ENCODE measurements around the gene GRM8. TPM values are rescaled to one million over a fixed set of nuclear protein-coding genes. Genes with fewer than 3 reads are reported as not detected.
A peak's percentile ranks its signal among the peaks of the same experiment; 100 is the strongest.

GRM8 gene
- total and polyA plus RNA-seq, 9 of the 15 experiments (the other 6 are each of a cell fraction or from before 2014, with no cell fraction given): 0.13 TPM; not detected in 7

DNA sequence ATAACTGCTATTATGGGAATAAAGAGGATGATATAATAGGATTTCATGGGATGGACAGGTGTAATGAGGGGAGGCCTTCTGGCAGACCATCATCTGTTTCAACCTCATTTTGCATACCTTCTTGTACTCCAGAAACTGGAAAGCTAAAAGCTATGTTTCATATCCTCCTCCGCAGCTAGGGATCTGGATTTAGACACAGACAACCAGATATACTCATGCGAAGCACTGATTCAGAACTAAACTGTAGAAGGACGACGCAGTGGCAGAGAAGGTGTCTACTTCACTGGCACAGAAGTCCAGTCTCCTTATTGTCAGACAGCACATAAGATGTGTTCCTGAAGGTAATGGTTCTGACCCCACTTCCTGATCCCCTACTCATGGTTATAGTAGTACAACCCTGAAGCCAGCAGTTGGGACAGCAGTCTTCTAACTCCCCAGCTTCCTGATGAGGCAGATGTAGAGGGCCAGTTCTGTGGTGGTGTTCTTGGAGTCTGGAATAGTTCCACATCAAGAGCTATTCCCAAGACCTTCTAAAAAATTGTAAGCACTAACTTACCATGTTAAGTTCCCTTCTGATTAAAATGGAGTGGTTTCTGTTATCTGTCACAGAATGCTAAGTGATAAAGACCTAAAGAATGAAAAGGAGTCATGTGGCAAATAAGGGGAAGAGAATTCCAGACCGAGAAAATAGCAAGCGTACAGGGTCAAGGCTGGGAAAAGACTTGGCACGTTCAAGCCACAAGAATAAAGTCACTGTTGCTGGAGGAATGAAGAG lies 550.3 kb downstream of the GRM8 start (continued):
- TF ChIP-seq, protein P1, sequence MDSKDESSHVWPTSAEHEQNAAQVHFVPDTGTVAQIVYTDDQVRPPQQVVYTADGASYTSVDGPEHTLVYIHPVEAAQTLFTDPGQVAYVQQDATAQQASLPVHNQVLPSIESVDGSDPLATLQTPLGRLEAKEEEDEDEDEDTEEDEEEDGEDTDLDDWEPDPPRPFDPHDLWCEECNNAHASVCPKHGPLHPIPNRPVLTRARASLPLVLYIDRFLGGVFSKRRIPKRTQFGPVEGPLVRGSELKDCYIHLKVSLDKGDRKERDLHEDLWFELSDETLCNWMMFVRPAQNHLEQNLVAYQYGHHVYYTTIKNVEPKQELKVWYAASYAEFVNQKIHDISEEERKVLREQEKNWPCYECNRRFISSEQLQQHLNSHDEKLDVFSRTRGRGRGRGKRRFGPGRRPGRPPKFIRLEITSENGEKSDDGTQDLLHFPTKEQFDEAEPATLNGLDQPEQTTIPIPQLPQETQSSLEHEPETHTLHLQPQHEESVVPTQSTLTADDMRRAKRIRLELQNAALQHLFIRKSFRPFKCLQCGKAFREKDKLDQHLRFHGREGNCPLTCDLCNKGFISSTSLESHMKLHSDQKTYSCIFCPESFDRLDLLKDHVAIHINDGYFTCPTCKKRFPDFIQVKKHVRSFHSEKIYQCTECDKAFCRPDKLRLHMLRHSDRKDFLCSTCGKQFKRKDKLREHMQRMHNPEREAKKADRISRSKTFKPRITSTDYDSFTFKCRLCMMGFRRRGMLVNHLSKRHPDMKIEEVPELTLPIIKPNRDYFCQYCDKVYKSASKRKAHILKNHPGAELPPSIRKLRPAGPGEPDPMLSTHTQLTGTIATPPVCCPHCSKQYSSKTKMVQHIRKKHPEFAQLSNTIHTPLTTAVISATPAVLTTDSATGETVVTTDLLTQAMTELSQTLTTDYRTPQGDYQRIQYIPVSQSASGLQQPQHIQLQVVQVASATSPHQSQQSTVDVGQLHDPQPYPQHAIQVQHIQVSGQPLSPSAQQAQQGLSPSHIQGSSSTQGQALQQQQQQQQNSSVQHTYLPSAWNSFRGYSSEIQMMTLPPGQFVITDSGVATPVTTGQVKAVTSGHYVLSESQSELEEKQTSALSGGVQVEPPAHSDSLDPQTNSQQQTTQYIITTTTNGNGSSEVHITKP (IDR thresholded peaks at IDR 0.05; ENCODE audit: partially characterized antibody): peak; percentile 92
- TF ChIP-seq, protein P2, sequence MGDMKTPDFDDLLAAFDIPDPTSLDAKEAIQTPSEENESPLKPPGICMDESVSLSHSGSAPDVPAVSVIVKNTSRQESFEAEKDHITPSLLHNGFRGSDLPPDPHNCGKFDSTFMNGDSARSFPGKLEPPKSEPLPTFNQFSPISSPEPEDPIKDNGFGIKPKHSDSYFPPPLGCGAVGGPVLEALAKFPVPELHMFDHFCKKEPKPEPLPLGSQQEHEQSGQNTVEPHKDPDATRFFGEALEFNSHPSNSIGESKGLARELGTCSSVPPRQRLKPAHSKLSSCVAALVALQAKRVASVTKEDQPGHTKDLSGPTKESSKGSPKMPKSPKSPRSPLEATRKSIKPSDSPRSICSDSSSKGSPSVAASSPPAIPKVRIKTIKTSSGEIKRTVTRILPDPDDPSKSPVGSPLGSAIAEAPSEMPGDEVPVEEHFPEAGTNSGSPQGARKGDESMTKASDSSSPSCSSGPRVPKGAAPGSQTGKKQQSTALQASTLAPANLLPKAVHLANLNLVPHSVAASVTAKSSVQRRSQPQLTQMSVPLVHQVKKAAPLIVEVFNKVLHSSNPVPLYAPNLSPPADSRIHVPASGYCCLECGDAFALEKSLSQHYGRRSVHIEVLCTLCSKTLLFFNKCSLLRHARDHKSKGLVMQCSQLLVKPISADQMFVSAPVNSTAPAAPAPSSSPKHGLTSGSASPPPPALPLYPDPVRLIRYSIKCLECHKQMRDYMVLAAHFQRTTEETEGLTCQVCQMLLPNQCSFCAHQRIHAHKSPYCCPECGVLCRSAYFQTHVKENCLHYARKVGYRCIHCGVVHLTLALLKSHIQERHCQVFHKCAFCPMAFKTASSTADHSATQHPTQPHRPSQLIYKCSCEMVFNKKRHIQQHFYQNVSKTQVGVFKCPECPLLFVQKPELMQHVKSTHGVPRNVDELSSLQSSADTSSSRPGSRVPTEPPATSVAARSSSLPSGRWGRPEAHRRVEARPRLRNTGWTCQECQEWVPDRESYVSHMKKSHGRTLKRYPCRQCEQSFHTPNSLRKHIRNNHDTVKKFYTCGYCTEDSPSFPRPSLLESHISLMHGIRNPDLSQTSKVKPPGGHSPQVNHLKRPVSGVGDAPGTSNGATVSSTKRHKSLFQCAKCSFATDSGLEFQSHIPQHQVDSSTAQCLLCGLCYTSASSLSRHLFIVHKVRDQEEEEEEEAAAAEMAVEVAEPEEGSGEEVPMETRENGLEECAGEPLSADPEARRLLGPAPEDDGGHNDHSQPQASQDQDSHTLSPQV (IDR thresholded peaks at IDR 0.05): peak; percentile 55; the same call in 1 of the 2 replicates
- TF ChIP-seq EHMT2 (IDR thresholded peaks at IDR 0.05) (no peak), CBFA2T2 (conservative IDR thresholded peaks at IDR 0.05) (no peak), BACH1 (tag; IDR thresholded peaks at IDR 0.05) (0 out of 2 replicates have a peak, but pooled peaks have one; percentile 18)
- TF ChIP-seq, protein P3, sequence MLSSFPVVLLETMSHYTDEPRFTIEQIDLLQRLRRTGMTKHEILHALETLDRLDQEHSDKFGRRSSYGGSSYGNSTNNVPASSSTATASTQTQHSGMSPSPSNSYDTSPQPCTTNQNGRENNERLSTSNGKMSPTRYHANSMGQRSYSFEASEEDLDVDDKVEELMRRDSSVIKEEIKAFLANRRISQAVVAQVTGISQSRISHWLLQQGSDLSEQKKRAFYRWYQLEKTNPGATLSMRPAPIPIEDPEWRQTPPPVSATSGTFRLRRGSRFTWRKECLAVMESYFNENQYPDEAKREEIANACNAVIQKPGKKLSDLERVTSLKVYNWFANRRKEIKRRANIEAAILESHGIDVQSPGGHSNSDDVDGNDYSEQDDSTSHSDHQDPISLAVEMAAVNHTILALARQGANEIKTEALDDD (IDR thresholded peaks at IDR 0.05): peak; percentile 55

Data from K562 (cell line).